PFSK-1 (cell line): ENCODE results near the gene VPS16.
A peak's percentile ranks its signal among the peaks of the same experiment; 100 is the strongest.

ENCODE experiments used
- POLR2AphosphoS5 ChIP-seq: IDR thresholded peaks from 2 replicates; pipeline ENCODE4 v1.6.1; 2012; ENCODE audit warnings: low read depth, mild to moderate bottlenecking, control low read depth, low read length, moderate library complexity
- SIN3A ChIP-seq: IDR thresholded peaks from 2 replicates; pipeline ENCODE4 v1.6.1; 2012; ENCODE audit warnings: mild to moderate bottlenecking, low read length, moderate library complexity, borderline replicate concordance; ENCODE audit not compliant: insufficient read depth
- TAF1 ChIP-seq: IDR thresholded peaks from 2 replicates; pipeline ENCODE4 v1.6.1; 2012; ENCODE audit warnings: low read length, control low read depth, borderline replicate concordance; ENCODE audit not compliant: insufficient read depth
- TF ChIP-seq, protein P1 (sequence below), 2 experiments: IDR thresholded peaks; 2 replicates each; pipeline versions ENCODE4 v1.6.1 to v1.8.0; 2011 to 2012; ENCODE audit warnings: low read depth in 2 of 2, low read length in 2 of 2, control low read depth in 1 of 2, inconsistent platforms in 1 of 2, mild to moderate bottlenecking in 1 of 2, moderate library complexity in 1 of 2; ENCODE audit not compliant: insufficient read depth in 1 of 2

- TF ChIP-seq SIN3A (no peak), POLR2AphosphoS5 (no peak), TAF1 (no peak)
- TF ChIP-seq, protein P1, sequence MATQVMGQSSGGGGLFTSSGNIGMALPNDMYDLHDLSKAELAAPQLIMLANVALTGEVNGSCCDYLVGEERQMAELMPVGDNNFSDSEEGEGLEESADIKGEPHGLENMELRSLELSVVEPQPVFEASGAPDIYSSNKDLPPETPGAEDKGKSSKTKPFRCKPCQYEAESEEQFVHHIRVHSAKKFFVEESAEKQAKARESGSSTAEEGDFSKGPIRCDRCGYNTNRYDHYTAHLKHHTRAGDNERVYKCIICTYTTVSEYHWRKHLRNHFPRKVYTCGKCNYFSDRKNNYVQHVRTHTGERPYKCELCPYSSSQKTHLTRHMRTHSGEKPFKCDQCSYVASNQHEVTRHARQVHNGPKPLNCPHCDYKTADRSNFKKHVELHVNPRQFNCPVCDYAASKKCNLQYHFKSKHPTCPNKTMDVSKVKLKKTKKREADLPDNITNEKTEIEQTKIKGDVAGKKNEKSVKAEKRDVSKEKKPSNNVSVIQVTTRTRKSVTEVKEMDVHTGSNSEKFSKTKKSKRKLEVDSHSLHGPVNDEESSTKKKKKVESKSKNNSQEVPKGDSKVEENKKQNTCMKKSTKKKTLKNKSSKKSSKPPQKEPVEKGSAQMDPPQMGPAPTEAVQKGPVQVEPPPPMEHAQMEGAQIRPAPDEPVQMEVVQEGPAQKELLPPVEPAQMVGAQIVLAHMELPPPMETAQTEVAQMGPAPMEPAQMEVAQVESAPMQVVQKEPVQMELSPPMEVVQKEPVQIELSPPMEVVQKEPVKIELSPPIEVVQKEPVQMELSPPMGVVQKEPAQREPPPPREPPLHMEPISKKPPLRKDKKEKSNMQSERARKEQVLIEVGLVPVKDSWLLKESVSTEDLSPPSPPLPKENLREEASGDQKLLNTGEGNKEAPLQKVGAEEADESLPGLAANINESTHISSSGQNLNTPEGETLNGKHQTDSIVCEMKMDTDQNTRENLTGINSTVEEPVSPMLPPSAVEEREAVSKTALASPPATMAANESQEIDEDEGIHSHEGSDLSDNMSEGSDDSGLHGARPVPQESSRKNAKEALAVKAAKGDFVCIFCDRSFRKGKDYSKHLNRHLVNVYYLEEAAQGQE (IDR thresholded peaks at IDR 0.05; ENCODE audit: insufficient read depth in 1 of 2, low read depth in 2 of 2, low read length in 2 of 2): peak in 1 of 2 experiments; percentile 63; a peak in 1 of 4 replicates
Observed at GRCh38 chr20:2799688-2800520, 40.6 kb upstream of the VPS16 start.
